SK-N-SH (cell line): ENCODE measurements around the gene TMEM147. TPM values are rescaled to one million over a fixed set of nuclear protein-coding genes. Genes with fewer than 3 reads are reported as not detected.

Source experiments
- CTCF ChIA-PET: fragments of 300-600, 350-600 bp; formaldehyde crosslinking; extraction: SDS; loops from one replicate; lab custom pipeline; 2021; lab: Yijun Ruan, JAX
- POLR2A ChIA-PET: fragments of 350-600 bp; sonication (Branson Sonifier 250); formaldehyde crosslinking; extraction: SDS; loops from one replicate; lab custom pipeline; 2020; ENCODE audit warnings: antibody characterized with exemption, inconsistent platforms; lab: Yijun Ruan, JAX
- DNase-seq: peaks from one replicate; pipeline ENCODE4 v3.0.0; 2012
- H2AFZ ChIP-seq: fragments of 200-600 bp; sonication (generic); 2 replicates; pipeline ENCODE4 v1.8.1; 2016; ENCODE audit warnings: antibody characterized with exemption, mild to moderate bottlenecking, low read depth
- H3F3A ChIP-seq: fragments of 200-600 bp; sonication (generic); replicated peaks from 2 replicates; pipeline ENCODE3; 2016; ENCODE audit warnings: antibody characterized with exemption, mild to moderate bottlenecking; ENCODE audit not compliant: insufficient read depth
- H3K27ac ChIP-seq, 2 experiments: fragments of 200-500 bp in 1 of 2; fragments of 200-600 bp in 1 of 2; sonication (Bioruptor generic) in 1 of 2; sonication (generic), shearing (Covaris generic) in 1 of 2; 2 replicates each; pipeline versions ENCODE4 v1.5.1 to v1.6.1; 2014 to 2016; ENCODE audit warnings: low read depth in 2 of 2, inconsistent platforms in 1 of 2, low read length in 1 of 2, mild to moderate bottlenecking in 1 of 2, mixed read lengths in 1 of 2
- H3K27me3 ChIP-seq: fragments of 200-600 bp; sonication (generic), shearing (Covaris generic); 2 replicates; pipeline ENCODE4 v1.6.1; 2016; ENCODE audit warnings: mixed run types; ENCODE audit not compliant: insufficient read depth
- H3K36me3 ChIP-seq, 2 experiments: fragments of 200-500 bp in 1 of 2; fragments of 200-600 bp in 1 of 2; sonication (Bioruptor generic) in 1 of 2; sonication (generic) in 1 of 2; replicated peaks in 1 of 2; 2 replicates each; pipeline versions ENCODE3 to v1.5.1; 2014 to 2016; ENCODE audit warnings: low read length in 1 of 2, mild to moderate bottlenecking in 1 of 2; ENCODE audit not compliant: insufficient read depth in 2 of 2, control insufficient read depth in 1 of 2
- H3K4me1 ChIP-seq, 2 experiments: fragments of 200-500 bp in 1 of 2; fragments of 200-600 bp in 1 of 2; sonication (Bioruptor generic) in 1 of 2; sonication (generic), shearing (Covaris generic) in 1 of 2; 2 replicates each; pipeline versions ENCODE4 v1.5.1 to v1.6.1; 2014 to 2016; ENCODE audit warnings: low read depth in 1 of 2, low read length in 1 of 2, mixed run types in 1 of 2; ENCODE audit not compliant: insufficient read depth in 2 of 2, control insufficient read depth in 1 of 2
- H3K4me2 ChIP-seq: fragments of 200-600 bp; sonication (generic), shearing (Covaris generic); 2 replicates; pipeline ENCODE4 v1.6.1; 2017; ENCODE audit warnings: mixed run types
- H3K4me3 ChIP-seq, 2 experiments: fragments of 200-500 bp in 1 of 2; fragments of 200-600 bp in 1 of 2; sonication (Bioruptor generic) in 1 of 2; sonication (generic), shearing (Covaris generic) in 1 of 2; 2 replicates each; pipeline versions ENCODE4 v1.5.1 to v1.8.1; 2014 to 2016; ENCODE audit warnings: low read depth in 2 of 2, inconsistent platforms in 1 of 2, low read length in 1 of 2, mild to moderate bottlenecking in 1 of 2, mixed read lengths in 1 of 2, moderate library complexity in 1 of 2
- H3K79me2 ChIP-seq: fragments of 200-600 bp; sonication (generic); 2 replicates; pipeline ENCODE4 v1.8.1; 2017; ENCODE audit warnings: mild to moderate bottlenecking; ENCODE audit not compliant: insufficient read depth
- H3K9ac ChIP-seq: fragments of 200-600 bp; sonication (generic); 2 replicates; pipeline ENCODE4 v1.6.1; 2017; ENCODE audit warnings: mixed run types
- H3K9me2 ChIP-seq: fragments of 200-600 bp; sonication (generic); 2 replicates; pipeline ENCODE4 v1.6.1; 2017; ENCODE audit warnings: mixed run types
- H3K9me3 ChIP-seq: fragments of 200-600 bp; sonication (generic); 2 replicates; pipeline ENCODE4 v1.6.1; 2017; ENCODE audit warnings: mixed run types, mild to moderate bottlenecking, moderate library complexity
- H4K20me1 ChIP-seq: fragments of 200-600 bp; sonication (generic); 2 replicates; pipeline ENCODE4 v1.6.1; 2017; ENCODE audit warnings: mild to moderate bottlenecking, mixed run types; ENCODE audit not compliant: insufficient read depth
- ELF1 ChIP-seq: IDR thresholded peaks from 2 replicates; pipeline ENCODE4 v1.4.0; 2012
- EP300 ChIP-seq, 2 experiments: IDR thresholded peaks; 2 replicates each; pipeline versions ENCODE4 v1.4.0 to v1.6.1; 2012; ENCODE audit warnings: borderline replicate concordance in 1 of 2, low read depth in 1 of 2, low read length in 1 of 2
- EZH2phosphoT487 ChIP-seq: fragments of 200-600 bp; sonication (generic); IDR thresholded peaks from 2 replicates; pipeline ENCODE4 v1.6.1; 2017; ENCODE audit warnings: low read depth, mixed run types, mild to moderate bottlenecking, antibody characterized with exemption, moderate library complexity, borderline replicate concordance
- FOSL2 ChIP-seq: IDR thresholded peaks from 2 replicates; pipeline ENCODE4 v1.4.0; 2012; ENCODE audit warnings: low read depth, mild to moderate bottlenecking, moderate library complexity, borderline replicate concordance
- FOXJ3 ChIP-seq: sonication (generic); formaldehyde crosslinking; IDR thresholded peaks from 2 replicates; pipeline ENCODE4 v1.5.1; 2020; ENCODE audit warnings: mild to moderate bottlenecking, missing genetic modification reagents
- FOXM1 ChIP-seq: IDR thresholded peaks from 2 replicates; pipeline ENCODE4 v1.4.0; 2012; ENCODE audit warnings: low read depth, mild to moderate bottlenecking
- GABPA ChIP-seq: IDR thresholded peaks from 2 replicates; pipeline ENCODE4 v1.4.0; 2012; ENCODE audit warnings: low read depth, mild to moderate bottlenecking
- MXI1 ChIP-seq: IDR thresholded peaks from 2 replicates; pipeline ENCODE4 v1.6.1; 2012; ENCODE audit warnings: mild to moderate bottlenecking, low read depth, low read length, improper control_type of control experiment
- PBX3 ChIP-seq: IDR thresholded peaks from 2 replicates; pipeline ENCODE4; 2012
- POLR2AphosphoS5 ChIP-seq: IDR thresholded peaks from 2 replicates; pipeline ENCODE4 v1.6.1; 2012; ENCODE audit warnings: low read depth, low read length
- RCOR1 ChIP-seq: fragments of 150-350 bp; IDR thresholded peaks from 2 replicates; pipeline ENCODE4 v1.6.1; 2017; ENCODE audit warnings: antibody characterized with exemption, low read length
- RFX5 ChIP-seq: IDR thresholded peaks from 2 replicates; pipeline ENCODE4 v1.6.1; 2012; ENCODE audit warnings: mild to moderate bottlenecking, improper control_type of control experiment, low read length
- RXRA ChIP-seq: IDR thresholded peaks from 2 replicates; pipeline ENCODE4 v1.4.0; 2012; ENCODE audit warnings: low read depth, mild to moderate bottlenecking, borderline replicate concordance
- SIN3A ChIP-seq: IDR thresholded peaks from 2 replicates; pipeline ENCODE4 v1.6.1; 2012; ENCODE audit warnings: low read depth, mild to moderate bottlenecking, low read length, moderate library complexity, borderline replicate concordance
- SMC3 ChIP-seq: IDR thresholded peaks from 2 replicates; pipeline ENCODE4 v1.6.1; 2012; ENCODE audit warnings: low read depth, low read length, improper control_type of control experiment
- TAF1 ChIP-seq: IDR thresholded peaks from 2 replicates; pipeline ENCODE4 v1.6.1; 2012; ENCODE audit warnings: low read depth, mild to moderate bottlenecking, low read length, moderate library complexity, borderline replicate concordance
- TCF12 ChIP-seq: IDR thresholded peaks from 2 replicates; pipeline ENCODE4 v1.4.0; 2012
- YY1 ChIP-seq: IDR thresholded peaks from 2 replicates; pipeline ENCODE4 v1.4.0; 2012; ENCODE audit warnings: low read depth, mild to moderate bottlenecking
- WGBS: methylation state at CpG from one replicate; pipeline ENCODE4 v1.1.6; 2017; ENCODE audit warnings: low lambda C conversion rate; 5-methylcytosine and 5-hydroxymethylcytosine counted together
- polyA plus RNA-seq, 3 experiments: library from polyadenylated mRNA; depleted of rRNA; stranded (reverse); fragments of >200 nt; gene quantifications; 2 replicates each; pipeline ENCODE4 v1.2.3, GENCODE V29; 2012
- TF ChIP-seq, protein P1 (sequence below): IDR thresholded peaks from 2 replicates; pipeline ENCODE4 v1.4.0; 2012; ENCODE audit warnings: low read depth, borderline replicate concordance
- TF ChIP-seq, protein P2 (sequence below): IDR thresholded peaks from 2 replicates; pipeline ENCODE4 v1.4.0; 2012; ENCODE audit warnings: low read depth

The TMEM147 gene
- polyA plus RNA-seq, 1 of the 3 experiments (the other 2 are of a cell fraction) = 202 TPM

DNA sequence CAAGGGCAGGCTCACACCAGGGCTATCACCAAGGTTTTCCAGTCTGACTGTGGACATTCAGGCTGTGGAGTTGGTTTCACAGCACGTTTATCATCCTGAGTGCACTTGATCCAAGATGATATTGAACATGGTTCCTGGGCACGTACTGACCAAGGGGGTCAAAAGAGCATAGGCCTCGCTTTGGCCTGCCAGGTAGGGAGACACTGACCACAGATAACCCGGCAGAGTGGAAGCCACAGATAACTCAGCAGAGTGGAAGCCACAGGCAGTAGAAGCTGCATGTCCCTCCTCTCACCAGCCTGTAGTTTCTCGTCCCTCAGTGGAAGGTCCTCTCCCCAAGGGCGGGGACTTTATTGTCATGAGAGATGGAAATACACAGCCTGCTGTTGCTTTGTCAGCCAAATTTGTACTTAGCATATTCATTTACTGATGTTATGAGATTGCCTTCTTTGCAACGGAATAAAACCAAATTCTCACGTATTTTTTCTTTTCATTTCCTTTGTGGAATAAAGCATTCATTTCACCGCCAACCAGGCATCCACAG is 46.4 kb upstream of the TMEM147 start:
- Histone ChIP-seq H3K79me2 (no peaks in the 10 kb centered on the region), H3K9me3 (no peaks in the 10 kb centered on the region), H3K4me3 (no peak overlapping the region), H3K36me3 (no peaks in the 10 kb centered on the region), H3K27ac (no peak overlapping the region), H4K20me1 (no peaks in the 10 kb centered on the region), H3K27me3 (peaks cover 86% of the 10 kb centered on the region), H3K4me1 (peaks cover 0 to 2% of the 10 kb centered on the region in 2 experiments; a peak in 1 of 4 replicates), H3F3A (no peaks in the 10 kb centered on the region), H3K9me2 (no peaks in the 10 kb centered on the region), H3K9ac (no peak overlapping the region), H2AFZ (no peak overlapping the region), H3K4me2 (no peak overlapping the region)
- WGBS = 51% methylated on average over 8 of the region's 9 CpGs
- ChIA-PET POLR2A (no interaction called here), CTCF (no interaction called here)
- TF ChIP-seq RCOR1 = no peak
- TF ChIP-seq FOXJ3 = no peak
- no peak for TF ChIP-seq YY1
- no peak for TF ChIP-seq RFX5
- TF ChIP-seq, protein P1, sequence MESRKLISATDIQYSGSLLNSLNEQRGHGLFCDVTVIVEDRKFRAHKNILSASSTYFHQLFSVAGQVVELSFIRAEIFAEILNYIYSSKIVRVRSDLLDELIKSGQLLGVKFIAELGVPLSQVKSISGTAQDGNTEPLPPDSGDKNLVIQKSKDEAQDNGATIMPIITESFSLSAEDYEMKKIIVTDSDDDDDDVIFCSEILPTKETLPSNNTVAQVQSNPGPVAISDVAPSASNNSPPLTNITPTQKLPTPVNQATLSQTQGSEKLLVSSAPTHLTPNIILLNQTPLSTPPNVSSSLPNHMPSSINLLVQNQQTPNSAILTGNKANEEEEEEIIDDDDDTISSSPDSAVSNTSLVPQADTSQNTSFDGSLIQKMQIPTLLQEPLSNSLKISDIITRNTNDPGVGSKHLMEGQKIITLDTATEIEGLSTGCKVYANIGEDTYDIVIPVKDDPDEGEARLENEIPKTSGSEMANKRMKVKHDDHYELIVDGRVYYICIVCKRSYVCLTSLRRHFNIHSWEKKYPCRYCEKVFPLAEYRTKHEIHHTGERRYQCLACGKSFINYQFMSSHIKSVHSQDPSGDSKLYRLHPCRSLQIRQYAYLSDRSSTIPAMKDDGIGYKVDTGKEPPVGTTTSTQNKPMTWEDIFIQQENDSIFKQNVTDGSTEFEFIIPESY = no peak
- no peak for TF ChIP-seq RXRA
- no peak for TF ChIP-seq FOXM1
- TF ChIP-seq TAF1 = no peak
- TF ChIP-seq GABPA = no peak
- no peak for TF ChIP-seq EP300 (IDR thresholded peaks at IDR 0.05; ENCODE audit: borderline replicate concordance in 1 of 2, low read depth in 1 of 2, low read length in 1 of 2)
- no peak for TF ChIP-seq ELF1
- no peak for TF ChIP-seq MXI1
- no peak for TF ChIP-seq FOSL2
- TF ChIP-seq SMC3 = no peak
- TF ChIP-seq, protein P2, sequence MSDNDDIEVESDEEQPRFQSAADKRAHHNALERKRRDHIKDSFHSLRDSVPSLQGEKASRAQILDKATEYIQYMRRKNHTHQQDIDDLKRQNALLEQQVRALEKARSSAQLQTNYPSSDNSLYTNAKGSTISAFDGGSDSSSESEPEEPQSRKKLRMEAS = no peak
- no peak for TF ChIP-seq SIN3A
- no peak for TF ChIP-seq EZH2phosphoT487
- no peak for TF ChIP-seq POLR2AphosphoS5
- no peak for TF ChIP-seq PBX3
- TF ChIP-seq TCF12 = no peak
- DNase-seq = no peak
